HEK293 (cell line): Measurements from ENCODE around the gene APOC3.

ENCODE experiments used
- GLIS2 ChIP-seq: fragments of 450-650 bp; formaldehyde crosslinking; IDR thresholded peaks from 2 replicates; pipeline ENCODE4 v1.5.1; 2016; ENCODE audit warnings: missing biosample characterization, missing genetic modification characterization
- SP3 ChIP-seq: fragments of 450-650 bp; formaldehyde crosslinking; IDR thresholded peaks from 2 replicates; pipeline ENCODE4 v1.5.1; 2016; ENCODE audit warnings: missing biosample characterization, missing genetic modification characterization
- TCF7L2 ChIP-seq: IDR thresholded peaks from 2 replicates; pipeline ENCODE4 v1.6.1; 2011; ENCODE audit warnings: low read depth, mild to moderate bottlenecking, inconsistent platforms, low read length, moderate library complexity, borderline replicate concordance
- ZFP41 ChIP-seq: fragments of 450-650 bp; formaldehyde crosslinking; IDR thresholded peaks from 2 replicates; pipeline ENCODE4 v1.5.1; 2016; ENCODE audit warnings: missing biosample characterization, missing genetic modification characterization, borderline replicate concordance
- ZNF394 ChIP-seq: fragments of 450-650 bp; formaldehyde crosslinking; IDR thresholded peaks from 2 replicates; pipeline ENCODE4 v1.5.1; 2016; ENCODE audit warnings: missing biosample characterization, missing genetic modification characterization, mild to moderate bottlenecking, moderate library complexity, borderline replicate concordance
- ZNF416 ChIP-seq: fragments of 450-650 bp; formaldehyde crosslinking; IDR thresholded peaks from 2 replicates; pipeline ENCODE4 v1.5.1; 2016; ENCODE audit warnings: missing biosample characterization, missing genetic modification characterization
- ZNF701 ChIP-seq: fragments of 450-650 bp; formaldehyde crosslinking; IDR thresholded peaks from 2 replicates; pipeline ENCODE4 v1.5.1; 2016; ENCODE audit warnings: missing biosample characterization, missing genetic modification characterization
- TF ChIP-seq, protein P1 (sequence below): fragments of 450-650 bp; formaldehyde crosslinking; IDR thresholded peaks from 2 replicates; pipeline ENCODE4 v1.5.1; 2016; ENCODE audit warnings: missing biosample characterization, missing genetic modification characterization
- TF ChIP-seq, protein P2 (sequence below): fragments of 450-650 bp; formaldehyde crosslinking; IDR thresholded peaks from 2 replicates; pipeline ENCODE4 v1.5.1; 2016; ENCODE audit warnings: missing biosample characterization, missing genetic modification characterization
- TF ChIP-seq, protein P3 (sequence below): fragments of 450-650 bp; formaldehyde crosslinking; IDR thresholded peaks from 2 replicates; pipeline ENCODE4 v1.5.1; 2016; ENCODE audit warnings: missing biosample characterization, missing genetic modification characterization, low read depth
- TF ChIP-seq, protein P4 (sequence below): fragments of 450-650 bp; IDR thresholded peaks from 2 replicates; pipeline ENCODE4 v1.5.1; 2018; ENCODE audit warnings: missing biosample characterization, missing genetic modification characterization

DNA sequence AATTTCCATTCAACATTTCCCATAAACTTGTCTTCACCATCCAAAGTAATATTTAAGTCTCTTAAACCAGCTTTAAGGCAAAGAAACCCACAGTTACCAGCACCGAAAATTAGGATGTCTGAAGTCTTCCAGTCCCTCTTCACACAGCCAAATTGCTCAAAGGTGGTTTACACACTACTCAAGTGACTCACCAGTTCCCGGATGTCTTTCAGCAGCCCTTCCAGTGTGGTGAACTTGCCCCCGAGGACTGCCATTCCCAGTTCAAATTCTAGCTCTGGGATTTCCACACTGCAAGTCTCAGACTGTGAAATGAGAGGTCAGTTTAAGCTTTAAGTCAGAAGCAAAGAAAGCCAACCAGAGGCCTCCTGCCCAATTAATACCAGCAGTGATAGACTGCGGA is 47.0 kb upstream of the APOC3 start:
- TF ChIP-seq ZNF394 (tag by site-specific recombination) (no peak), ZNF701 (tag by site-specific recombination) (no peak), ZFP41 (tag by site-specific recombination) (no peak), GLIS2 (tag by site-specific recombination) (no peak), SP3 (tag by site-specific recombination) (no peak), TCF7L2 (no peak), ZNF416 (no peak)
- TF ChIP-seq, protein P1, sequence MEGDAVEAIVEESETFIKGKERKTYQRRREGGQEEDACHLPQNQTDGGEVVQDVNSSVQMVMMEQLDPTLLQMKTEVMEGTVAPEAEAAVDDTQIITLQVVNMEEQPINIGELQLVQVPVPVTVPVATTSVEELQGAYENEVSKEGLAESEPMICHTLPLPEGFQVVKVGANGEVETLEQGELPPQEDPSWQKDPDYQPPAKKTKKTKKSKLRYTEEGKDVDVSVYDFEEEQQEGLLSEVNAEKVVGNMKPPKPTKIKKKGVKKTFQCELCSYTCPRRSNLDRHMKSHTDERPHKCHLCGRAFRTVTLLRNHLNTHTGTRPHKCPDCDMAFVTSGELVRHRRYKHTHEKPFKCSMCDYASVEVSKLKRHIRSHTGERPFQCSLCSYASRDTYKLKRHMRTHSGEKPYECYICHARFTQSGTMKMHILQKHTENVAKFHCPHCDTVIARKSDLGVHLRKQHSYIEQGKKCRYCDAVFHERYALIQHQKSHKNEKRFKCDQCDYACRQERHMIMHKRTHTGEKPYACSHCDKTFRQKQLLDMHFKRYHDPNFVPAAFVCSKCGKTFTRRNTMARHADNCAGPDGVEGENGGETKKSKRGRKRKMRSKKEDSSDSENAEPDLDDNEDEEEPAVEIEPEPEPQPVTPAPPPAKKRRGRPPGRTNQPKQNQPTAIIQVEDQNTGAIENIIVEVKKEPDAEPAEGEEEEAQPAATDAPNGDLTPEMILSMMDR (tag by site-specific recombination) = no peak
- TF ChIP-seq, protein P2, sequence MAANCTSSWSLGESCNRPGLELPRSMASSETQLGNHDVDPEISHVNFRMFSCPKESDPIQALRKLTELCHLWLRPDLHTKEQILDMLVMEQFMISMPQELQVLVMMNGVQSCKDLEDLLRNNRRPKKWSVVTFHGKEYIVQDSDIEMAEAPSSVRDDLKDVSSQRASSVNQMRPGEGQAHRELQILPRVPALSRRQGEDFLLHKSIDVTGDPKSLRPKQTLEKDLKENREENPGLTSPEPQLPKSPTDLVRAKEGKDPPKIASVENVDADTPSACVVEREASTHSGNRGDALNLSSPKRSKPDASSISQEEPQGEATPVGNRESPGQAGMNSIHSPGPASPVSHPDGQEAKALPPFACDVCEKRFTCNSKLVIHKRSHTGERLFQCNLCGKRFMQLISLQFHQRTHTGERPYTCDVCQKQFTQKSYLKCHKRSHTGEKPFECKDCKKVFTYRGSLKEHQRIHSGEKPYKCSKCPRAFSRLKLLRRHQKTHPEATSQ (tag by site-specific recombination) = no peak
- TF ChIP-seq, protein P3, sequence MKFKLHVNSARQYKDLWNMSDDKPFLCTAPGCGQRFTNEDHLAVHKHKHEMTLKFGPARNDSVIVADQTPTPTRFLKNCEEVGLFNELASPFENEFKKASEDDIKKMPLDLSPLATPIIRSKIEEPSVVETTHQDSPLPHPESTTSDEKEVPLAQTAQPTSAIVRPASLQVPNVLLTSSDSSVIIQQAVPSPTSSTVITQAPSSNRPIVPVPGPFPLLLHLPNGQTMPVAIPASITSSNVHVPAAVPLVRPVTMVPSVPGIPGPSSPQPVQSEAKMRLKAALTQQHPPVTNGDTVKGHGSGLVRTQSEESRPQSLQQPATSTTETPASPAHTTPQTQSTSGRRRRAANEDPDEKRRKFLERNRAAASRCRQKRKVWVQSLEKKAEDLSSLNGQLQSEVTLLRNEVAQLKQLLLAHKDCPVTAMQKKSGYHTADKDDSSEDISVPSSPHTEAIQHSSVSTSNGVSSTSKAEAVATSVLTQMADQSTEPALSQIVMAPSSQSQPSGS (tag by site-specific recombination) = no peak
- TF ChIP-seq, protein P4, sequence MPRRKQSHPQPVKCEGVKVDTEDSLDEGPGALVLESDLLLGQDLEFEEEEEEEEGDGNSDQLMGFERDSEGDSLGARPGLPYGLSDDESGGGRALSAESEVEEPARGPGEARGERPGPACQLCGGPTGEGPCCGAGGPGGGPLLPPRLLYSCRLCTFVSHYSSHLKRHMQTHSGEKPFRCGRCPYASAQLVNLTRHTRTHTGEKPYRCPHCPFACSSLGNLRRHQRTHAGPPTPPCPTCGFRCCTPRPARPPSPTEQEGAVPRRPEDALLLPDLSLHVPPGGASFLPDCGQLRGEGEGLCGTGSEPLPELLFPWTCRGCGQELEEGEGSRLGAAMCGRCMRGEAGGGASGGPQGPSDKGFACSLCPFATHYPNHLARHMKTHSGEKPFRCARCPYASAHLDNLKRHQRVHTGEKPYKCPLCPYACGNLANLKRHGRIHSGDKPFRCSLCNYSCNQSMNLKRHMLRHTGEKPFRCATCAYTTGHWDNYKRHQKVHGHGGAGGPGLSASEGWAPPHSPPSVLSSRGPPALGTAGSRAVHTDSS (tag by site-specific recombination) = no peak
